B cell (primary cell): ENCODE results near the gene SLC4A8. TPM values are rescaled to one million over a fixed set of nuclear protein-coding genes. Genes with fewer than 3 reads are reported as not detected.

Experiments
- ATAC-seq: fragments of 200-7000 bp; cut with Tn5 transposase; one replicate; pipeline ENCODE4 v1.10.0; 2021; ENCODE audit warnings: low read depth, mild to moderate bottlenecking, moderate number of reproducible peaks, moderate library complexity
- CTCF ChIA-PET: fragments of 350-600 bp; sonication (Branson Sonifier 250); formaldehyde crosslinking; loops from one replicate; lab custom pipeline; 2021; ENCODE audit warnings: antibody characterized with exemption, inconsistent platforms; lab: Charles Lee
- POLR2A ChIA-PET: fragments of 350-600 bp; sonication (Branson Sonifier 250); formaldehyde crosslinking; loops from one replicate; lab custom pipeline; 2021; ENCODE audit warnings: antibody characterized with exemption; lab: Charles Lee
- DNase-seq: peaks from one replicate; pipeline ENCODE4 v3.0.0; 2013
- H2AFZ ChIP-seq: 2 replicates; pipeline ENCODE4 v1.6.1; 2012; ENCODE audit warnings: mild to moderate bottlenecking, low read depth, low read length; ENCODE audit not compliant: insufficient read depth, poor library complexity, severe bottlenecking
- H3K27ac ChIP-seq, 2 donors: 1 replicate in 1 of 2; 2 replicates in 1 of 2; pipeline ENCODE4 v1.5.1; 2012 to 2013; ENCODE audit warnings: low read length in 2 of 2, mild to moderate bottlenecking in 2 of 2, moderate library complexity in 1 of 2
- H3K27me3 ChIP-seq, 4 experiments: fragments of 200-600 bp in 1 of 4; sonication (generic) in 1 of 4; replicated peaks in 1 of 4; 1 replicate in 2 of 4; 2 replicates in 2 of 4; pipeline versions ENCODE4 v1.6.1 to v1.7.0; 2013 to 2016; ENCODE audit warnings: low read length in 3 of 4, mild to moderate bottlenecking in 2 of 4, mixed read lengths in 1 of 4, moderate library complexity in 1 of 4; ENCODE audit not compliant: insufficient read depth in 4 of 4, control insufficient read depth in 3 of 4; ENCODE audit errors: control extremely low read depth in 1 of 4
- H3K36me3 ChIP-seq, 2 experiments: replicated peaks in 1 of 2; 1 replicate in 1 of 2; 2 replicates in 1 of 2; pipeline versions ENCODE4 v1.6.1 to v1.7.1; 2013; ENCODE audit warnings: low read length in 1 of 2; ENCODE audit not compliant: insufficient read depth in 2 of 2, control insufficient read depth in 1 of 2; ENCODE audit errors: control extremely low read depth in 1 of 2, extremely low read depth in 1 of 2
- H3K4me1 ChIP-seq, 2 donors: fragments of 200-600 bp in 1 of 2; sonication (generic) in 1 of 2; 1 replicate in 1 of 2; 2 replicates in 1 of 2; pipeline versions ENCODE4 v1.5.1 to v1.6.1; 2013 to 2017; ENCODE audit warnings: low read length in 2 of 2; ENCODE audit not compliant: control insufficient read depth in 2 of 2, insufficient read depth in 2 of 2
- H3K4me2 ChIP-seq: replicated peaks from 2 replicates; pipeline ENCODE3; 2012; ENCODE audit warnings: mild to moderate bottlenecking, low read depth, low read length; ENCODE audit not compliant: poor library complexity, severe bottlenecking
- H3K4me3 ChIP-seq, 5 experiments: fragments of 200-600 bp in 1 of 5; sonication (generic) in 1 of 5; 1 replicate in 3 of 5; 2 replicates in 2 of 5; pipeline versions ENCODE4 v1.5.1 to v1.7.0; 2011 to 2016; ENCODE audit warnings: low read length in 4 of 5, mild to moderate bottlenecking in 4 of 5, low read depth in 2 of 5, control low read depth in 1 of 5, moderate library complexity in 1 of 5; ENCODE audit not compliant: insufficient read depth in 1 of 5; ENCODE audit errors: control extremely low read depth in 1 of 5, extremely low read depth in 1 of 5
- H3K79me2 ChIP-seq: fragments of 200-600 bp; sonication (generic); one replicate; pipeline ENCODE4 v1.6.0; 2016; ENCODE audit warnings: low read length; ENCODE audit not compliant: control insufficient read depth, insufficient read depth
- H3K9ac ChIP-seq: fragments of 200-600 bp; sonication (generic); 2 replicates; pipeline ENCODE4 v1.6.1; 2017; ENCODE audit warnings: mild to moderate bottlenecking, low read length, moderate library complexity
- H3K9me3 ChIP-seq, 3 donors: one replicate each; pipeline versions ENCODE4 v1.6.1 to v1.7.1; 2013; ENCODE audit warnings: low read length in 2 of 3; ENCODE audit not compliant: control insufficient read depth in 2 of 3, insufficient read depth in 1 of 3; ENCODE audit errors: control extremely low read depth in 1 of 3
- H4K20me1 ChIP-seq: 2 replicates; pipeline ENCODE4 v1.6.0; 2012; ENCODE audit warnings: mild to moderate bottlenecking, low read length; ENCODE audit not compliant: insufficient read depth, control insufficient read depth, poor library complexity, severe bottlenecking
- H3K27ac Mint-ChIP-seq: one replicate; pipeline ENCODE4 v1.8.0; 2021; ENCODE audit warnings: mixed read lengths
- H3K27me3 Mint-ChIP-seq: one replicate; pipeline ENCODE4 v1.8.0; 2021; ENCODE audit warnings: mixed read lengths
- H3K4me1 Mint-ChIP-seq: one replicate; pipeline ENCODE4 v1.8.0; 2021; ENCODE audit warnings: mixed read lengths
- H3K4me3 Mint-ChIP-seq: one replicate; pipeline ENCODE4 v1.8.0; 2021; ENCODE audit warnings: mixed read lengths
- H3K9me3 Mint-ChIP-seq: one replicate; pipeline ENCODE4 v1.8.0; 2022; ENCODE audit warnings: mixed read lengths; ENCODE audit not compliant: insufficient read depth
- EZH2 ChIP-seq: IDR thresholded peaks from 2 replicates; pipeline ENCODE4 v1.6.1; 2012; ENCODE audit warnings: borderline replicate concordance, low read depth, mild to moderate bottlenecking, moderate library complexity, low read length; ENCODE audit not compliant: insufficient read depth, poor library complexity, severe bottlenecking
- WGBS: methylation state at CpG from one replicate; pipeline ENCODE4 v1.1.5; 2013; ENCODE audit warnings: missing lambda C conversion rate; ENCODE audit not compliant: insufficient coverage; 5-methylcytosine and 5-hydroxymethylcytosine counted together
- intact Hi-C: fragments of 100-400 bp; cut with micrococcal nuclease; formaldehyde crosslinking; loops from one replicate; pipeline ENCODE4 v1.10.0; 2022
- polyA plus RNA-seq: library from polyadenylated mRNA; depleted of rRNA; stranded (reverse); fragments of >200 nt; gene quantifications from 2 replicates; pipeline ENCODE4 v1.2.3, GENCODE V29; 2012
- total RNA-seq, 2 donors: library from RNA; stranded (reverse); fragments of 120-200 nt in 1 of 2; gene quantifications; 1 replicate in 1 of 2; 2 replicates in 1 of 2; pipeline versions ENCODE4 v1.2.3 to v1.2.4, GENCODE V29; 2013 to 2022
- TF ChIP-seq, protein P1 (sequence below): fragments of 200-600 bp; IDR thresholded peaks from one replicate; pipeline ENCODE4 v1.8.0; 2022; ENCODE audit warnings: antibody characterized with exemption, mild to moderate bottlenecking

Gene SLC4A8
- total and polyA plus RNA-seq, 2 donors (not counting 1 experiment from before 2014, with no cell fraction given) = 3.1 to 3.2 TPM

DNA sequence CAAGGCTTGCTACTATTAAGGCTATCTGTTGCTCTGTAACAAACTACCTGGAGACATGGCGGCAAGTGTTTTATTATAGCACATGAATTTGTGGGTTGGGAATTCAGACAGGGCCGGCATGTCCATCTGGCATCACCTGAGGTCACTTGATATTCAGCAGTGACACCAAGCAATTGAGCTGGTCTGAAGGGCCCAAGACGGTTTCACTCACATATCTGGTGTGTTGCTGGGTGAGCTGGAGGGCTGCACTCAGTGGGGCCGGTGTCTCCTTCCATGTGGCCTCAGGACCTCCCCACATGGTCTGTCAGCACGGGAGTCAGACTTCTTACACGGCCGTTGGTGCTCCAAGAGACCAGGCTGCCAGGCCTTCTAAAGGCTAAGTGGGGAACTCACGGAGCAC is 114.0 kb downstream of the SLC4A8 start:
- Histone ChIP-seq H3K4me2 (no peak overlapping the region), H4K20me1 (no peaks in the 10 kb centered on the region), H3K27ac (no peak overlapping the region), H3K79me2 (no peaks in the 10 kb centered on the region), H3K4me3 (no peak overlapping the region), H3K36me3 (no peaks in the 10 kb centered on the region), H3K27me3 (peaks cover 0 to 10% (median 1%) of the 10 kb centered on the region in 4 experiments), H3K4me1 (no peaks in the 10 kb centered on the region), H2AFZ (no peak overlapping the region), H3K9me3 (no peaks in the 10 kb centered on the region), H3K9ac (no peak overlapping the region)
- no peaks in the 10 kb centered on the region for H3K4me1 Mint-ChIP-seq
- no peak overlapping the region for H3K27ac Mint-ChIP-seq
- H3K4me3 Mint-ChIP-seq = no peak overlapping the region
- ChIA-PET CTCF (interaction anchor here (3.0 kb wide), 1 partner anchor 117 kb away, joined by 10 read pairs; no protein-coding TSS in a partner anchor), POLR2A (no interaction called here)
- ATAC-seq (no peak), DNase-seq (no peak)
- TF ChIP-seq, protein P1, sequence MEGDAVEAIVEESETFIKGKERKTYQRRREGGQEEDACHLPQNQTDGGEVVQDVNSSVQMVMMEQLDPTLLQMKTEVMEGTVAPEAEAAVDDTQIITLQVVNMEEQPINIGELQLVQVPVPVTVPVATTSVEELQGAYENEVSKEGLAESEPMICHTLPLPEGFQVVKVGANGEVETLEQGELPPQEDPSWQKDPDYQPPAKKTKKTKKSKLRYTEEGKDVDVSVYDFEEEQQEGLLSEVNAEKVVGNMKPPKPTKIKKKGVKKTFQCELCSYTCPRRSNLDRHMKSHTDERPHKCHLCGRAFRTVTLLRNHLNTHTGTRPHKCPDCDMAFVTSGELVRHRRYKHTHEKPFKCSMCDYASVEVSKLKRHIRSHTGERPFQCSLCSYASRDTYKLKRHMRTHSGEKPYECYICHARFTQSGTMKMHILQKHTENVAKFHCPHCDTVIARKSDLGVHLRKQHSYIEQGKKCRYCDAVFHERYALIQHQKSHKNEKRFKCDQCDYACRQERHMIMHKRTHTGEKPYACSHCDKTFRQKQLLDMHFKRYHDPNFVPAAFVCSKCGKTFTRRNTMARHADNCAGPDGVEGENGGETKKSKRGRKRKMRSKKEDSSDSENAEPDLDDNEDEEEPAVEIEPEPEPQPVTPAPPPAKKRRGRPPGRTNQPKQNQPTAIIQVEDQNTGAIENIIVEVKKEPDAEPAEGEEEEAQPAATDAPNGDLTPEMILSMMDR = no peak
- TF ChIP-seq EZH2 = no peak
- no peaks in the 10 kb centered on the region for H3K9me3 Mint-ChIP-seq
- WGBS = 93% methylated on average over 7 of the region's 8 CpGs
- intact Hi-C loops = loop anchor here (10.0 kb wide), 1 partner anchor 144 kb away; the partner anchor contains the start of gene GALNT6
- H3K27me3 Mint-ChIP-seq = peaks cover 24% of the 10 kb centered on the region

DNA sequence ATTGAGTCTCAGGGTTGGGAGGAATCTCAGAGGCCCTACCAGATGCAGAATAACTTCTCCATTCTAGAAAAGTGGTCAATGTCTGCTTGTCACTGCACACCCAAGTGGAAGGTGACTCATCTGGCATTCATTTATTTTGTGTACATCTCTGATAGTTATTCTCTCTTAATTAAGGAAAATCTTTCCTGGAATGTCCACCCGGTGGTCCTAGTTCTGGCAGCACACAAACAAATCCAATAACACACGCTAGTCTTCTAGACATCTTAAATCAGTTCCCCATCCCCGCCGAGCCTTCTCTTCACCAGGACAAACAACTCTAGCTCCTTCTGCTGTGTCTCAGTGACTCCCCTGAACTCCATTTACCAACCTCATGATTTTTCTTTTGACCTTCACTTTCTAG is 116.4 kb downstream of the SLC4A8 start:
- H3K4me3 ChIP-seq = no peak overlapping the region
- H3K9me3 ChIP-seq = peaks cover 0 to 2% (median 0%) of the 10 kb centered on the region in 3 donors
- H3K27me3 ChIP-seq = peaks cover 0 to 10% (median 4%) of the 10 kb centered on the region in 4 experiments
- H2AFZ ChIP-seq = no peak overlapping the region
- intact Hi-C loops = no loop called here
- no peaks in the 10 kb centered on the region for H3K79me2 ChIP-seq
- no peak overlapping the region for H3K4me3 Mint-ChIP-seq
- H4K20me1 ChIP-seq = no peaks in the 10 kb centered on the region
- no peak for TF ChIP-seq EZH2
- TF ChIP-seq, protein P1 = no peak
- peaks cover 28% of the 10 kb centered on the region for H3K27me3 Mint-ChIP-seq
- ChIA-PET POLR2A (no interaction called here), CTCF (no interaction called here)
- no peaks in the 10 kb centered on the region for H3K4me1 Mint-ChIP-seq
- ATAC-seq (no peak), DNase-seq (no peak)
- H3K27ac Mint-ChIP-seq = no peak overlapping the region
- no peak overlapping the region for H3K27ac ChIP-seq
- WGBS = 90% methylated on average over 4 of the region's 4 CpGs
- H3K4me1 ChIP-seq = no peaks in the 10 kb centered on the region
- no peaks in the 10 kb centered on the region for H3K36me3 ChIP-seq
- no peak overlapping the region for H3K9ac ChIP-seq
- peaks cover 5% of the 10 kb centered on the region for H3K9me3 Mint-ChIP-seq
- H3K4me2 ChIP-seq = no peak overlapping the region
